H1 (cell line): ENCODE measurements around the gene PRG2. TPM values are rescaled to one million over a fixed set of nuclear protein-coding genes. Genes with fewer than 3 reads are reported as not detected.

Experiments
- CTCF ChIA-PET: fragments of 300-600 bp; sonication (Branson Sonifier 250); formaldehyde crosslinking; loops from one replicate; lab custom pipeline; 2021; ENCODE audit not compliant: partially characterized antibody; lab: Charles Lee
- POLR2A ChIA-PET: fragments of 300-600 bp; sonication (Branson Sonifier 250); formaldehyde crosslinking; loops from one replicate; lab custom pipeline; 2021; ENCODE audit warnings: inconsistent platforms; ENCODE audit not compliant: partially characterized antibody; lab: Charles Lee
- DNase-seq, 2 experiments: peaks; one replicate each; pipeline versions ENCODE4 v3.0.0 to v3.0.0-alpha.2; 2010 to 2022; ENCODE audit warnings: low spot score in 2 of 2, low read depth in 1 of 2, mixed read lengths in 1 of 2
- FAIRE-seq: peaks from 2 replicates; lab custom pipeline; 2011; peaks lifted over from hg19 to GRCh38; lab: Jason Lieb, UNC
- H2AFZ ChIP-seq: 2 replicates; pipeline ENCODE4 v1.8.1; 2012; ENCODE audit warnings: low read length, inconsistent platforms
- H2AK5ac ChIP-seq: 2 replicates; pipeline ENCODE4 v1.6.1; 2013; ENCODE audit warnings: low read depth, low read length
- H2BK120ac ChIP-seq: replicated peaks from 2 replicates; pipeline ENCODE3; 2013; ENCODE audit warnings: low read depth, low read length, inconsistent platforms
- H2BK12ac ChIP-seq: 2 replicates; pipeline ENCODE4 v1.6.1; 2013; ENCODE audit warnings: low read depth, low read length
- H2BK15ac ChIP-seq: 2 replicates; pipeline ENCODE4 v1.6.1; 2013; ENCODE audit warnings: low read length
- H2BK20ac ChIP-seq: 2 replicates; pipeline ENCODE4 v1.6.1; 2013; ENCODE audit warnings: low read length
- H2BK5ac ChIP-seq: 2 replicates; pipeline ENCODE4 v1.6.1; 2013; ENCODE audit warnings: low read depth, low read length
- H3K14ac ChIP-seq: 2 replicates; pipeline ENCODE4 v1.6.1; 2013; ENCODE audit warnings: inconsistent platforms; ENCODE audit not compliant: insufficient read length
- H3K18ac ChIP-seq: 2 replicates; pipeline ENCODE4 v1.6.1; 2013; ENCODE audit warnings: low read length; ENCODE audit errors: extremely low read depth
- H3K23ac ChIP-seq: 2 replicates; pipeline ENCODE4 v1.6.1; 2013; ENCODE audit warnings: inconsistent platforms; ENCODE audit not compliant: insufficient read length
- H3K23me2 ChIP-seq: 2 replicates; pipeline ENCODE4 v1.6.1; 2013; ENCODE audit warnings: low read depth, low read length
- H3K27ac ChIP-seq: 2 replicates; pipeline ENCODE4 v1.6.1; 2011; ENCODE audit warnings: low read depth, low read length, inconsistent platforms
- H3K27me3 ChIP-seq, 4 experiments: replicated peaks in 1 of 4; 1 replicate in 1 of 4; 2 replicates in 3 of 4; pipeline versions ENCODE4 v1.6.1 to v1.8.1; 2011 to 2013; ENCODE audit warnings: low read length in 3 of 4, mild to moderate bottlenecking in 3 of 4, inconsistent platforms in 2 of 4, mixed read lengths in 2 of 4, moderate library complexity in 1 of 4; ENCODE audit not compliant: control insufficient read depth in 3 of 4, insufficient read depth in 3 of 4; ENCODE audit errors: extremely low read depth in 1 of 4
- H3K36me3 ChIP-seq, 4 experiments: 2 replicates each; pipeline versions ENCODE4 v1.6.1 to v1.8.1; 2011 to 2013; ENCODE audit warnings: mild to moderate bottlenecking in 4 of 4, low read length in 3 of 4, moderate library complexity in 2 of 4, control low read depth in 1 of 4, inconsistent platforms in 1 of 4; ENCODE audit not compliant: insufficient read depth in 4 of 4, control insufficient read depth in 2 of 4
- H3K4ac ChIP-seq: replicated peaks from 2 replicates; pipeline ENCODE3; 2013; ENCODE audit warnings: low read length, low read depth, mixed read lengths, inconsistent platforms; ENCODE audit not compliant: insufficient read length
- H3K4me1 ChIP-seq, 4 experiments: replicated peaks in 1 of 4; 1 replicate in 1 of 4; 2 replicates in 3 of 4; pipeline versions ENCODE4 v1.6.1 to v1.8.1; 2011 to 2013; ENCODE audit warnings: low read length in 3 of 4, inconsistent platforms in 2 of 4, mixed read lengths in 1 of 4; ENCODE audit not compliant: insufficient read depth in 4 of 4, control insufficient read depth in 3 of 4
- H3K4me2 ChIP-seq, 2 experiments: 2 replicates each; pipeline versions ENCODE4 v1.6.1 to v1.8.1; 2011 to 2013; ENCODE audit warnings: low read depth in 2 of 2, low read length in 2 of 2, control low read depth in 1 of 2, inconsistent platforms in 1 of 2, mild to moderate bottlenecking in 1 of 2; ENCODE audit not compliant: insufficient read depth in 1 of 2
- H3K4me3 ChIP-seq, 4 experiments: fragments of 200-600, 300-600 bp in 1 of 4; sonication (generic), shearing (Covaris generic), sonication (Bioruptor Twin) in 1 of 4; 2 replicates each; pipeline versions ENCODE4 v1.5.1 to v1.8.1; 2011 to 2016; ENCODE audit warnings: low read length in 4 of 4, low read depth in 3 of 4, control low read depth in 2 of 4, inconsistent platforms in 2 of 4, mild to moderate bottlenecking in 2 of 4, mixed read lengths in 1 of 4, moderate library complexity in 1 of 4; ENCODE audit not compliant: insufficient read depth in 2 of 4; ENCODE audit errors: extremely low read depth in 1 of 4
- H3K56ac ChIP-seq: replicated peaks from 2 replicates; pipeline ENCODE3; 2013; ENCODE audit warnings: low read depth, mild to moderate bottlenecking, mixed read lengths, low read length, inconsistent platforms; ENCODE audit not compliant: insufficient read length
- H3K79me1 ChIP-seq: 2 replicates; pipeline ENCODE4 v1.6.1; 2013; ENCODE audit warnings: low read depth, low read length, control low read depth
- H3K79me2 ChIP-seq, 2 experiments: 2 replicates each; pipeline versions ENCODE4 v1.6.1 to v1.8.1; 2012 to 2013; ENCODE audit warnings: low read length in 2 of 2, mild to moderate bottlenecking in 2 of 2, inconsistent platforms in 1 of 2; ENCODE audit not compliant: insufficient read depth in 2 of 2, control insufficient read depth in 1 of 2
- H3K9ac ChIP-seq, 4 experiments: replicated peaks in 1 of 4; 1 replicate in 1 of 4; 2 replicates in 3 of 4; pipeline versions ENCODE4 v1.6.1 to v1.8.1; 2011 to 2013; ENCODE audit warnings: low read depth in 3 of 4, low read length in 3 of 4, control low read depth in 2 of 4, mild to moderate bottlenecking in 2 of 4, moderate library complexity in 2 of 4, inconsistent platforms in 1 of 4; ENCODE audit errors: extremely low read depth in 1 of 4
- H3K9me3 ChIP-seq, 2 experiments: 2 replicates each; pipeline versions ENCODE4 v1.6.1 to v1.8.1; 2012 to 2013; ENCODE audit warnings: mild to moderate bottlenecking in 2 of 2, moderate library complexity in 2 of 2, control low read depth in 1 of 2, inconsistent platforms in 1 of 2, low read depth in 1 of 2, low read length in 1 of 2, mixed read lengths in 1 of 2; ENCODE audit not compliant: insufficient read depth in 2 of 2
- H4K20me1 ChIP-seq, 2 experiments: replicated peaks in 1 of 2; 2 replicates each; pipeline versions ENCODE3 to v1.8.1; 2011 to 2013; ENCODE audit warnings: inconsistent platforms in 2 of 2, low read length in 2 of 2, mild to moderate bottlenecking in 1 of 2; ENCODE audit not compliant: insufficient read depth in 2 of 2, control insufficient read depth in 1 of 2
- H4K5ac ChIP-seq: 2 replicates; pipeline ENCODE4 v1.6.1; 2013; ENCODE audit warnings: low read length, low read depth, mixed read lengths, inconsistent platforms; ENCODE audit not compliant: insufficient read length
- H4K8ac ChIP-seq: 2 replicates; pipeline ENCODE4 v1.8.0; 2013; ENCODE audit warnings: mild to moderate bottlenecking, moderate library complexity, low read length, inconsistent platforms; ENCODE audit not compliant: insufficient read depth; ENCODE audit errors: extremely low read depth
- H4K91ac ChIP-seq: replicated peaks from 2 replicates; pipeline ENCODE3; 2013; ENCODE audit warnings: low read length, mixed read lengths, inconsistent platforms; ENCODE audit not compliant: insufficient read length
- CEBPB ChIP-seq: IDR thresholded peaks from 2 replicates; pipeline ENCODE4 v1.6.1; 2012; ENCODE audit warnings: low read depth, low read length
- JUN ChIP-seq: IDR thresholded peaks from 2 replicates; pipeline ENCODE4 v1.6.1; 2011; ENCODE audit warnings: low read depth, mild to moderate bottlenecking, improper control_type of control experiment, low read length
- MAFK ChIP-seq: IDR thresholded peaks from 2 replicates; pipeline ENCODE4 v1.6.1; 2012; ENCODE audit warnings: low read depth, mild to moderate bottlenecking, improper control_type of control experiment, low read length
- POU5F1 ChIP-seq: IDR thresholded peaks from 2 replicates; pipeline ENCODE4 v1.6.1; 2011; ENCODE audit warnings: low read depth, mild to moderate bottlenecking, low read length, moderate library complexity
- WGBS, 2 experiments: shearing (Covaris generic) in 1 of 2; methylation state at CpG; one replicate each; pipeline versions ENCODE4 v1.1.6 to v1.1.7; 2013 to 2015; ENCODE audit warnings: low lambda C conversion rate in 2 of 2, mixed read lengths in 2 of 2, inconsistent platforms in 1 of 2, low coverage in 1 of 2, missing lambda C conversion rate in 1 of 2; ENCODE audit not compliant: insufficient replicate concordance in 2 of 2, insufficient coverage in 1 of 2, insufficient read length in 1 of 2; ENCODE audit errors: extremely low coverage in 1 of 2, missing lambda C conversion rate in 1 of 2; 5-methylcytosine and 5-hydroxymethylcytosine counted together
- polyA plus RNA-seq, 7 experiments: library from polyadenylated mRNA; depleted of rRNA in 3 of 7; stranded (reverse) in 5 of 7; unstranded in 2 of 7; fragments of >200 nt in 5 of 7; fragments of 200-250 nt in 2 of 7; gene quantifications; 1 replicate in 5 of 7; 2 replicates in 1 of 7; 4 replicates in 1 of 7; pipeline versions ENCODE4 v1.2.1 to v1.2.3, GENCODE V29; 2011 to 2013; ENCODE audit warnings: missing spikeins in 2 of 7, mixed read lengths in 2 of 7
- total RNA-seq: library from RNA; stranded (reverse); fragmentation: NEBNext Ultra II Directional; extraction: Animal tissue kit (Norgen Biotek cat#: 25700); gene quantifications from 2 replicates; pipeline ENCODE4 v1.2.1, GENCODE V29; 2021

The PRG2 gene
- total and polyA plus RNA-seq, 2 of the 8 experiments (the other 6 are each of a cell fraction or from before 2014, with no cell fraction given) = 0.32 TPM; not detected in 1

GRCh38 chr11:57353036-57353435, 37.4 kb downstream of the PRG2 start:
- CTCF ChIA-PET = interaction anchor here (0.6 to 2.2 kb wide), 13 partner anchors 10 to 190 kb away, joined by 3 to 8 read pairs (median 3); no protein-coding TSS in a partner anchor
- no peak for FAIRE-seq
- no peak for TF ChIP-seq JUN
- TF ChIP-seq MAFK = no peak
- TF ChIP-seq CEBPB = no peak
- TF ChIP-seq POU5F1 = no peak
- H3K27me3 ChIP-seq = peaks cover 0 to 2% (median under 1%) of the 10 kb centered on the region in 4 experiments; a peak in 1 of 7 replicates
- no peak for DNase-seq
- POLR2A ChIA-PET = interaction anchor here (0.8 to 1.9 kb wide), 9 partner anchors 10 to 296 kb away, joined by 3 to 5 read pairs (median 3); partner anchors contain the start of genes SSRP1 and TNKS1BP1
- no peak overlapping the region for H2AK5ac ChIP-seq
- no peak overlapping the region for H2BK120ac ChIP-seq
- WGBS, 2 experiments = 69% methylated on average over 5 of the region's 5 CpGs; no CpG with 5 or more reads in 1 of the 2 experiments
- H4K20me1 ChIP-seq = no peaks in the 10 kb centered on the region
- no peak overlapping the region for H4K91ac ChIP-seq
- H3K23ac ChIP-seq = no peak overlapping the region
- no peaks in the 10 kb centered on the region for H3K79me1 ChIP-seq
- no peak overlapping the region; the same call in 1 of the 2 replicates for H4K8ac ChIP-seq
- H3K36me3 ChIP-seq = no peaks in the 10 kb centered on the region
- no peak overlapping the region for H3K18ac ChIP-seq
- no peaks in the 10 kb centered on the region for H3K9me3 ChIP-seq
- H3K4me1 ChIP-seq = peaks cover 1 to 4% (median 4%) of the 10 kb centered on the region in 4 experiments; a peak in 5 of 7 replicates
- no peak overlapping the region for H3K14ac ChIP-seq
- H2BK12ac ChIP-seq = no peak overlapping the region
- H3K27ac ChIP-seq = no peak overlapping the region
- H4K5ac ChIP-seq = no peak overlapping the region
- peak overlapping the region; percentile 68; the same call in 1 of the 2 replicates for H2AFZ ChIP-seq
- H2BK15ac ChIP-seq = no peak overlapping the region
- H3K23me2 ChIP-seq = peaks cover 3% of the 10 kb centered on the region
- no peaks in the 10 kb centered on the region for H3K79me2 ChIP-seq
- H3K4me3 ChIP-seq = no peak overlapping the region
- H2BK5ac ChIP-seq = no peak overlapping the region
- H2BK20ac ChIP-seq = no peak overlapping the region
- H3K9ac ChIP-seq = no peak overlapping the region
- no peak overlapping the region for H3K4ac ChIP-seq
- H3K56ac ChIP-seq = no peak overlapping the region
- no peak overlapping the region for H3K4me2 ChIP-seq
